ENCODE measurements around the gene NARS2.

Gene NARS2

DNA sequence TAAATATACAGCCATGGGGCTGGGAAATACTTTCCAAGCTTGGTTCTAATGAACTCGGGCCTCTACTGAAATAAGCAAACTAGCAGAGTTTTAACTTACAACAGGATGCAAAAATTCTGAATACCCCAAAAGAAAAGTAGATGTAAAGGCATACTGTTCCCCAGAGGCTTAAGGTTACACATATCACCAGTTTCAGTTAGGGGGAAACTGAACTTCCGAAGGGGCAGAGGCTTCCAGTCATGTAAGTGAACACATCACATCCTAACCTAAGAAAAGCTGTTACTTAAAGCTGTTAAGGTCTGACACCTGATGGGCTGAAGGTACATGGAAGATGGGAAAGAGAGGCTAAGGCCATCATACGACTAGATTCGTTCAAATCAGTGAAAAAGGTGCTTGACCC lies 159.3 kb downstream of the NARS2 start:
- DNase-seq (ENCODE audit: low read depth in 2 of 2): no peak

DNA sequence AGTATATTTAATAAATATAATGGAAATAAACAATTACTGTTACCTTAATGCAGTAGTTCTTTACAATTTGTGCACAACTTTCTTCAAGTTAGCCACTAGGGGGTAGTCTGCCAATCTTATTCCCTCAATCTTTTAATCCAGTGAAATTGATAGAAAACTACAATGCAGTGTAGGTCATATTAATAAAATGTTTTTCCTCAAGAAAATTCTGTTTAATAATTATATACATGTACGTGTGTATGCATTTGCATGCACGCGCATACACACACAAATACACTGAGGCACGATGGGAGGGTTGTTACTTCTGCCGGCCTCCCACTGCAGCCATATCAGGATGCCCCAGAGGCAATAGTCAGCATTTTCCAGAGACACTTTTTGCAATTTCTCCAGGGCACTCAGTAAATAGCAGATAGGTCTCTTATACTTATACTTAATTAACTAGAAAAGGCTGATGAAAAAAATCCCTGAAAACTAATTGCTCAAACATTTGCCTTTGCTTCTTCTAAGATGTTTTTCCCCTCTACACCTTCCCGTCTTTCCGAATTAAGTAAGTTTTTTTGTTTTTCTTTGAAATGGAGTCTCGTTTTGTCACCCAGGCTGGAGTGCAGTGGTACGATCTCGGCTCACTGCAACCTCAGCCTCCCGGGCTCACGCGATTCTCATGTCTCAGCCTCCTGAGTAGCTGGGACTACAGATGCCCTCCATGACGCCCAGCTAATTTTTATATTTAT lies 160.2 kb downstream of the NARS2 start:
- no peak for DNase-seq (ENCODE audit: low read depth in 2 of 2)

GRCh38 chr11:78408619-78409018 lies 166.0 kb downstream of the NARS2 start:
- no peak for DNase-seq (ENCODE audit: low read depth in 2 of 2)

GRCh38 chr11:78406568-78407196 lies 168.0 kb downstream of the NARS2 start:
- no peak for DNase-seq (ENCODE audit: low read depth in 2 of 2)

- no peak for DNase-seq (ENCODE audit: low read depth in 2 of 2)
These were observed 168.9 kb downstream of the NARS2 start for GRCh38 chr11:78405805-78406204.

- DNase-seq (ENCODE audit: low read depth in 2 of 2): no peak
These were observed 170.9 kb downstream of the NARS2 start for GRCh38 chr11:78403781-78404180.

DNA sequence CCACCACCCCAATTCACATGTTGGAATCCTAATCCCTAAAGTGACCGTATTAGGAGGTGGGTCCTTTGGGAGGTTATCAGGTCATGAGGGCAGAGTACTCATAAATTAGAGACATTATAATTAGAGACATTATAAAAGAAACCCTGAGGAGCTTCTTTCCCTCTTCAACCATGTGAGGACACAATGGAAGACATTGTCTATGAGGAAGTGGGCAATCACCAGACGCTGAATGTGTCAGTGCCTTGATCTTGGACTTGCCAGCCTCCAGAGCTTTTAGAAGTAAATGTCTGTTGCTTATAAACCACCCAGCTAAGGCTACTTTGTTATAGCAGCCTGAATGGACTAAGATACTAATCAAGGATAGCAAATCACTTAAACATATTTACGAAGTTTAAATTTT lies 171.8 kb downstream of the NARS2 start:
- DNase-seq (ENCODE audit: low read depth in 2 of 2): no peak

- DNase-seq (ENCODE audit: low read depth in 2 of 2): no peak
These were observed 174.0 kb downstream of the NARS2 start for GRCh38 chr11:78400702-78401101.

GRCh38 chr11:78400116-78400515 lies 174.5 kb downstream of the NARS2 start:
- DNase-seq (ENCODE audit: low read depth in 2 of 2): no peak

DNA sequence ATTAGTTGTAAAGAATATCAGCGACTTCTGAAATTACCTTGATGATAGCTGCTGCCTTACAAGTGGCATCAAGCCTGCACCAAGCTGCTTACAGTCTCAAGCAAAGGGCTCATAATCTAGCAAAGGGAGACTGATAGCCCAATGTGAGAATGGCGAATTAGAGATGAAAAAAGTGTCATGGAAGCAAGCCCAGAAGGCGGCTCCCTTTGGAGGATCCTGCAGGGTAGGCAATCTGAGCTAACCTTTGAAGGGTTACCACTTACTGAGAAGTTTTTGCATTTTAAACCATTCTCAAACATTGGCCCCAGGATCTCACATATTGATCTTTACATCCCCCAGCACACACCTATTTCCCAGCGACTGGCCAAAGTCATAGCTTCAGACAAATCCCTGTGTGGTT lies 175.5 kb downstream of the NARS2 start:
- no peak for DNase-seq (ENCODE audit: low read depth in 2 of 2)

GRCh38 chr11:78398715-78399114 lies 175.9 kb downstream of the NARS2 start:
- DNase-seq (ENCODE audit: low read depth in 2 of 2): no peak

DNA sequence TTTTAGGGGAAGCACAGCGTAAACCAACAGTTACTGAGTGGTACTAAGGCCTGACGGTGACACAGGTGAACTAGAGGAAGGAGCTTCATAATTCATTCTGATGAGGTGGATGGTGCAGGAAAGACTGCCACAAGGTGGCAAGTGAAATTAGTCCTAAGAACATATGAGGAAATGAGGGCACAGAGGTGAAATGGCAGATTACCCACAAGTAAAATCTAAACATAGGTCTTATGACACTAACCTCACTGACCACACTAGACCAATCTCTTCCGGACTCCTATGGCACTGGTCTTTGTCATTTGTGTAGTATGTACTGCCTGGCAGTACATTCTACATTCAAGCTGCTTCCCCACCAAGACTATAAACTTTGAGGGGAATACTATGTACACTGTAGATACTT lies 177.3 kb downstream of the NARS2 start:
- no peak for DNase-seq (ENCODE audit: low read depth in 2 of 2)

GRCh38 chr11:78395597-78395996 lies 179.1 kb downstream of the NARS2 start:
- no peak for DNase-seq (ENCODE audit: low read depth in 2 of 2)

DNA sequence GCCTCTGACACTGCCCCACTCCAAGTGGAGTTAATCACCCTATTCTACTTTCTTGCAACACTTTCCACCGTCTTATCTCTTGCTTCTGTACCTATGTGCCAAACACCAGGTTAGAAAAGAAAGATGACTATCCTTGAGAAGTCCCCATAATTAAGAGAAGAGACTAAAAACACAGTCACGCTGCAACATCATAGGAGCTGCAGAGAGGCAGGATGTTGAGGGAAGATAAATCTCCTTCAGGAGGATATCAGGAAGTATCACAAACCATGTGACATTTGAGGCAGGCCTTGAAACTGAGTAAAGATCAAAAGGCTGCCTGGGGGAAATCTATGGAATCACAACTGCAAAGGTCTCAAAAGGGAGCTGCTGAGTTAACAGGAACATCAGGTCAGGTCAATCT lies 181.8 kb downstream of the NARS2 start:
- no peak for DNase-seq (ENCODE audit: low read depth in 2 of 2)

DNA sequence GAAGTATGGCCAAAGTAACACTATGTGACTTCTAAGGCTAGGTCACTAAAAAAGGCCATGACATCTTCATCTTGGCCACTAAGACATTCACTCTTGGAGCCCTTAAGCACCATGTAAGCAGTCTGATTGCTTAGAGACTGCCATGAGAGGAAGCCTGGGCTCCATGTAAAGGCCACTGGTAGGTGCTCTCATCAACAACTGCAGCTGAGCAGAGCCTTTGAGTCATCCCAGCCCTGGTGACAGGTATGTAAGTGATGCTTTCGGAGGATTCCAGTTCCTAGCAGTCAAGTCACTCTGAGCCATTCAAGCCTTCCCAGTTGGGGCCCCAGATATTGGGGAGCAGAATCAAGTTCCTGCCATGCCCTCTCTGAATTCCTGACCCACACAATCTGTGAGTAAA lies 183.2 kb downstream of the NARS2 start:
- no peak for DNase-seq (ENCODE audit: low read depth in 2 of 2)

DNA sequence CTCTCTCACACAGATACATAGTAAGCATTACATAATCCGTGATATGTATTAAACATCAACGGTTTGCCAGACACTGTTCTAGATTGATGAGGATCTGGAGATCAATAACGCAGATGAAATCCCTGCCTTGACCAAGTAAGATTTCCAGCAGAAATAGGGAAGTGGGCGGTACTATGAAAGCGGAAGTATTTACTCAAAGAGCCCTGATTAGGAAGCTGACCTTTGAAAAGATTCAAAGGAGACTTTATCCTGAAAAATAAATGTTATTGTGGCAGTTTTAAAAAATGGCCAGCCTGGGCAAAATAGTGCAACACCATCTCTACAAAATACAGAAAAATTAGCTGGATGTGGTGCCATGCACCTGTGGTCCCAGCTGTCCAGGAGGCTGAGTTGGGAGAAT lies 183.9 kb downstream of the NARS2 start:
- no peak for DNase-seq (ENCODE audit: low read depth in 2 of 2)

GRCh38 chr11:78386215-78386941 lies 188.3 kb downstream of the NARS2 start:
- DNase-seq (ENCODE audit: low read depth in 2 of 2): no peak

All from stimulated activated CD4-positive, alpha-beta T cell treated with anti-CD3 and anti-CD28 coated beads, Interleukin-15, amount 100 ng/mL, for 48 hours (primary cell).